Breast epithelium (tissue), 3 donors: ENCODE data around the gene PPP1R18.
"Not testable (repeated sequence)": the region's sequence is repeated elsewhere in the genome, so short reads cannot be mapped to it uniquely, and the experiment has no call there.

Source experiments
- CTCF ChIP-seq, 3 donors: fragments of 450-650 bp; IDR thresholded peaks; one replicate each; pipeline ENCODE4 v1.5.1; 2016 to 2017; ENCODE audit warnings: antibody characterized with exemption in 3 of 3, mild to moderate bottlenecking in 3 of 3, moderate library complexity in 3 of 3
- POLR2A ChIP-seq: fragments of 450-650 bp; IDR thresholded peaks from one replicate; pipeline ENCODE4 v1.6.1; 2016; ENCODE audit warnings: antibody characterized with exemption, mild to moderate bottlenecking, moderate library complexity
- POLR2AphosphoS5 ChIP-seq, 3 donors: sonication (generic); formaldehyde crosslinking; IDR thresholded peaks; one replicate each; pipeline ENCODE4 v1.6.1; 2017; ENCODE audit warnings: antibody characterized with exemption in 3 of 3

- not testable (repeated sequence) for TF ChIP-seq CTCF (IDR thresholded peaks at IDR 0.05); POLR2A
- peak in 1 of 3 donors; percentile 17 for TF ChIP-seq POLR2AphosphoS5 (IDR thresholded peaks at IDR 0.05)
Measured at GRCh38 chr6:30723843-30724741, 37.6 kb upstream of the PPP1R18 start.
